ENCODE results near the gene METTL23.
"Not testable (repeated sequence)": the region's sequence is repeated elsewhere in the genome, so short reads cannot be mapped to it uniquely, and the experiment has no call there.

METTL23 gene

DNA sequence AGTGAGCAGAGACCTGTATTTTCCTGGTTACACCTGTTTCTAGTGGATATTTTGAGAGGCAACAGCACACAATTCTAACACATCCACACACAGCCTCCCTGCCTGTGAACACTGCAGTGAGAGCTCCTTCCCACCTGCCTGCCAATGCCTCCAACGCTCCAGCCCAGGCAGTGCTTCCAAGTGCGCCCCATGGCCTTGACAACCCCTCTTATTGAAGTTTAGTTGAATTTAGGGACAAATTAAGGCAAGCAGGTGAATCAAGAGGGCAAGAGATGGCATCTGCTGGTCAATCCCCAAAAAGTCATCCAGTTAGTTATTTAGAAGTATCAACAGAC, 11.2 kb upstream of the METTL23 start:
- no peak overlapping the region for H3K4me3 ChIP-seq (ENCODE audit: low read length)
- peaks cover 3% of the 10 kb centered on the region for H3K4me1 ChIP-seq (ENCODE audit: control insufficient read depth, insufficient read depth, low read length)
- no peak for DNase-seq (ENCODE audit: low read depth, low spot score)
- H3K9me3 ChIP-seq (ENCODE audit: control insufficient read depth, insufficient read depth, low read length): no peaks in the 10 kb centered on the region
- H3K27me3 ChIP-seq (ENCODE audit: control insufficient read depth, insufficient read depth, low read length): no peaks in the 10 kb centered on the region
- WGBS (ENCODE audit: insufficient coverage, insufficient read length): no CpG with 5 or more reads among the region's 2 CpGs
- H3K36me3 ChIP-seq (ENCODE audit: control insufficient read depth, insufficient read depth, low read length): peaks cover 27% of the 10 kb centered on the region; the same call in 1 of the 2 replicates
- no peak overlapping the region for H3K27ac ChIP-seq (ENCODE audit: low read length)

DNA sequence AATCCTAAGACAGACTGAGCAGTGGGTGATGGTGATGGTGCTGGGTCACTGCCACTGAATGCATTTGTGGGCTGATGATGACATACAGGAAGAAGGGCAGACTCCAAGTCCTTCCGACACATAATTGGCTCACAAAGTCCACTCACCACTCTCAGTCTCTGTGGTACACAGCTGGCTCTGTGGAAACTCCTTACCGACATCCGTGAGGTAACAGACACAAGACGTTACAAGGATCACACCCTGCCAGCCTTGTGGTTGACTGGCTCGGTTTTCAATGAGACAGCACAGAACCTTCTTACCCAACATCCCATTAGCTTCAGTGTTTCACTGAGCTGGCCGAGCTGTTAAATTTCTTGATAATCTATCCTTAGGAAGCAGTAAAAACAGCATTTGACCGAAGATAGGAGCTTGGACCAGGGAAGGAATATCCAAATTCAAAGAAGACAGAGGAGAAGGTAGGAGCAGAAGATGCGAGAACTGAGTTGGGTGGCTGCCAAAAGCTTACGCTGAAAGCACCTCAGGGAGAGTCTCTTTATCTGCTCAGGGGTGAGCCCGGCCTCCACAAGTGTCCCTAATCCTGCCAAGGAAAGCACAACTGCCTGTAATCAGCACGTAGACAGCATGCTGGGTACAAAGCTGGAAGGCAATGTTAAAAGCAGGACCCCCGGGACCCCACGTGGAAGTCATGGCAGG, 10.3 kb upstream of the METTL23 start:
- Histone ChIP-seq H3K4me1 (ENCODE audit: control insufficient read depth, insufficient read depth, low read length) (peaks cover 2% of the 10 kb centered on the region), H3K9me3 (ENCODE audit: control insufficient read depth, insufficient read depth, low read length) (no peaks in the 10 kb centered on the region), H3K27ac (ENCODE audit: low read length) (no peak overlapping the region), H3K36me3 (ENCODE audit: control insufficient read depth, insufficient read depth, low read length) (peaks cover 32% of the 10 kb centered on the region; the same call in 1 of the 2 replicates), H3K27me3 (ENCODE audit: control insufficient read depth, insufficient read depth, low read length) (no peaks in the 10 kb centered on the region), H3K4me3 (ENCODE audit: low read length) (no peak overlapping the region)
- DNase-seq (ENCODE audit: low read depth, low spot score): no peak
- no CpG with 5 or more reads among the region's 13 CpGs for WGBS (ENCODE audit: insufficient coverage, insufficient read length)

DNA sequence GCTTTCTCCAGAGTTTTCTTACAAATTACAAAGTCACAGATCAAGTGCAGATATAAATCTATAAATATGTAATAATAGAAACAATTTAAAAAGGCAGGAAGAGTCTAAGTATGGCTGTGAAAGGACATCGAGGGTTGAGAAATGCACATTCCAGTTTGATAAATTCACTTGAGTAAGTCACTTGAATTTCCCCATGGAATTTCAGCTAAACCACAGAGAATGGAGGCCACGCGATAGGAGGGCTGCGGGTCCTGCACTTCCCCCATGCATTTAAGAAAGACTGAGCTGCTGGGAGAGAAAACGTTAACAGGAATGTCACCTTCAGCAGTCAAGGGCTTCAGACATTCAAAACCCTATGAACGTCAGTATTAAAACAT, 9.8 kb upstream of the METTL23 start:
- no peak for DNase-seq (ENCODE audit: low read depth, low spot score)
- no CpG with 5 or more reads among the region's 6 CpGs for WGBS (ENCODE audit: insufficient coverage, insufficient read length)

DNA sequence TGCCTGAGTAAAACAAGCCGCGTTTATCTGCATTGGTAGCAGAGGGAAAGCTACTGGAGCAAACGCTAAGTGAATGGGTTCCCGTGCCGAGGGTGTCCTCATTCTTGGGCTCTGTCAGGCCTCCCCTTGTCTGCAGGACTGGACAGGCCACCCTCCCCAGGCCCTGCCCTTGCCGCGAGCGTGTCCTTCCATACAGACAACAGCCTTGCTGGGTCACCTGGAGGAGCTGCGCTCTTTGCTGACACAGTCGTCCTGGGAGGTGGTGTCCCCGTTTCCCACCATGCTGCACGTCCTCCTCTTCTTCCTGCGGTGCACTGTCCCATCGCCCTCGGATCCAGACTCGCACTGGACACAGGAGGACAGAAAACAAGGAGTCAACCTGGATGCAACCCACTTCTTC, 8.1 kb upstream of the METTL23 start:
- H3K4me3 ChIP-seq (ENCODE audit: low read length): no peak overlapping the region
- H3K36me3 ChIP-seq (ENCODE audit: control insufficient read depth, insufficient read depth, low read length): peaks cover 42% of the 10 kb centered on the region; the same call in 1 of the 2 replicates
- no peaks in the 10 kb centered on the region for H3K9me3 ChIP-seq (ENCODE audit: control insufficient read depth, insufficient read depth, low read length)
- H3K27me3 ChIP-seq (ENCODE audit: control insufficient read depth, insufficient read depth, low read length): no peaks in the 10 kb centered on the region
- DNase-seq (ENCODE audit: low read depth, low spot score): no peak
- H3K27ac ChIP-seq (ENCODE audit: low read length): no peak overlapping the region
- no CpG with 5 or more reads among the region's 16 CpGs for WGBS (ENCODE audit: insufficient coverage, insufficient read length)
- no peaks in the 10 kb centered on the region for H3K4me1 ChIP-seq (ENCODE audit: control insufficient read depth, insufficient read depth, low read length)

More for the DNA sequence above, 9.8 kb upstream of the METTL23 start:
- no peaks in the 10 kb centered on the region for H3K9me3 ChIP-seq (ENCODE audit: control insufficient read depth, insufficient read depth, low read length)
- no peaks in the 10 kb centered on the region for H3K4me1 ChIP-seq (ENCODE audit: control insufficient read depth, insufficient read depth, low read length)
- no peak overlapping the region for H3K4me3 ChIP-seq (ENCODE audit: low read length)
- no peaks in the 10 kb centered on the region for H3K27me3 ChIP-seq (ENCODE audit: control insufficient read depth, insufficient read depth, low read length)
- H3K36me3 ChIP-seq (ENCODE audit: control insufficient read depth, insufficient read depth, low read length): peaks cover 37% of the 10 kb centered on the region; the same call in 1 of the 2 replicates
- no peak overlapping the region for H3K27ac ChIP-seq (ENCODE audit: low read length)

DNA sequence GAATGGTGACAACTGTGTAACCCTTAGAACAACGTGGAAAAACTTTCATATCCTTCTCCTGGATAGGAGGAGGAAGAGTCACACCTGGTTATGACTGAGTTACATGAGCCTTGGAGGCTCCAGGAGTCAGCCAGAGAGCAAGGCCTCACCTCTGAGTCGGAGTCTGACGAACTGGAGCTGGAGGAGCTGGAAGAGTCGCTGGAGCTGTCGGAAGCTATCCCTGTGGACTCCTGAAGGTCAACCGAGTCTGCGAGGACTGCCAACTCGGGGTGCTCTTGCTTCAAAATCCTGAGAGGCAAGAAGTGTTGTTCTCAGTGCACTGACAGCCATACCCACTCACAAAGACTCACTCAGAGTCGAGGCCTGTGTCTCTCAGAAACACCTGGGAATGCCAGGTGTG, 6.4 kb upstream of the METTL23 start:
- no peaks in the 10 kb centered on the region for H3K4me1 ChIP-seq (ENCODE audit: control insufficient read depth, insufficient read depth, low read length)
- DNase-seq (ENCODE audit: low read depth, low spot score): no peak
- peaks cover 44% of the 10 kb centered on the region; the same call in 1 of the 2 replicates for H3K36me3 ChIP-seq (ENCODE audit: control insufficient read depth, insufficient read depth, low read length)
- no peak overlapping the region for H3K27ac ChIP-seq (ENCODE audit: low read length)
- H3K9me3 ChIP-seq (ENCODE audit: control insufficient read depth, insufficient read depth, low read length): no peaks in the 10 kb centered on the region
- no peak overlapping the region for H3K4me3 ChIP-seq (ENCODE audit: low read length)
- WGBS (ENCODE audit: insufficient coverage, insufficient read length): no CpG with 5 or more reads among the region's 9 CpGs
- no peaks in the 10 kb centered on the region for H3K27me3 ChIP-seq (ENCODE audit: control insufficient read depth, insufficient read depth, low read length)

DNA sequence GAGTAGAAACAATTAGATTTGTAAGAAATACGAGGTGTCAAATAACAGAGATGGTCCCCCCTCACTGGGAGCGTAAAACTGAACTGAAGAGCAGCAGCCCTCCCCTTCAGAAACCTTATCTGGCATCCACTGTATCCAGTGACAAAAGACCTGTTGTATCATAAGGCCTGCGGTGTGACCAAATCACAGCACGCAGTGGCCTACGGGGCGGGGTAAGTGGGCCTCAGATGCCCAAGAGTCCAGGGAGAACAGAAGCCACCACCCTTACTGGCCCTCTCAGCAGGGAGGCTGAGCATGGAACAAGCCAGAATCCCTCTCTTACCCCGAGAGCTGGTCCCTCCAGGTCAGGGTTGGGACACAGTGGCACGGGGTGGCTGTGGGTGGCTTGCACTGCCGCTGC, 5.7 kb upstream of the METTL23 start:
- WGBS (ENCODE audit: insufficient coverage, insufficient read length): no CpG with 5 or more reads among the region's 9 CpGs
- Histone ChIP-seq H3K9me3 (ENCODE audit: control insufficient read depth, insufficient read depth, low read length) (no peaks in the 10 kb centered on the region), H3K4me3 (ENCODE audit: low read length) (no peak overlapping the region), H3K4me1 (ENCODE audit: control insufficient read depth, insufficient read depth, low read length) (no peaks in the 10 kb centered on the region), H3K36me3 (ENCODE audit: control insufficient read depth, insufficient read depth, low read length) (peaks cover 40% of the 10 kb centered on the region; the same call in 1 of the 2 replicates), H3K27ac (ENCODE audit: low read length) (no peak overlapping the region), H3K27me3 (ENCODE audit: control insufficient read depth, insufficient read depth, low read length) (no peaks in the 10 kb centered on the region)
- DNase-seq (ENCODE audit: low read depth, low spot score): no peak

DNA sequence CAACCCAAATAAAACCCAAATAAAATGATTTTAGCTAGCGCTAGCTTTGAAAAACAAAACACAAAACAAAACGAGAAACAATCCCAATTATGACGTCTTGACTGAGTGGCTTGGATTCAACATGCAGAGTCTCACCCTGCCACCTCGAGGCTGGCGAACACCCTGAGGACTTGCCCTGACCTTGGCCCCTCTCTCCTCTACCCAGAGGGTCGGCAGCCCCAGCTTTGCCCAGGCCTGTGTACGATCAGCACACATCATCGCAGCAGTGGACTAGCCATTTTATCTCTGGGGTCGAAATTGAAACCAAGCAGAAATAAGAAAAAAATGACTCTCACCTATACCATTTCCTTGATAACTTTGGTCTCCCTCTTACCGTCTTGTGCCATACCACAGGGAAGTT, 5.2 kb upstream of the METTL23 start:
- H3K4me3 ChIP-seq (ENCODE audit: low read length): no peak overlapping the region
- H3K27me3 ChIP-seq (ENCODE audit: control insufficient read depth, insufficient read depth, low read length): no peaks in the 10 kb centered on the region
- H3K36me3 ChIP-seq (ENCODE audit: control insufficient read depth, insufficient read depth, low read length): peaks cover 37% of the 10 kb centered on the region; the same call in 1 of the 2 replicates
- no peaks in the 10 kb centered on the region for H3K4me1 ChIP-seq (ENCODE audit: control insufficient read depth, insufficient read depth, low read length)
- H3K27ac ChIP-seq (ENCODE audit: low read length): no peak overlapping the region
- DNase-seq (ENCODE audit: low read depth, low spot score): no peak
- H3K9me3 ChIP-seq (ENCODE audit: control insufficient read depth, insufficient read depth, low read length): no peaks in the 10 kb centered on the region
- no CpG with 5 or more reads among the region's 10 CpGs for WGBS (ENCODE audit: insufficient coverage, insufficient read length)

DNA sequence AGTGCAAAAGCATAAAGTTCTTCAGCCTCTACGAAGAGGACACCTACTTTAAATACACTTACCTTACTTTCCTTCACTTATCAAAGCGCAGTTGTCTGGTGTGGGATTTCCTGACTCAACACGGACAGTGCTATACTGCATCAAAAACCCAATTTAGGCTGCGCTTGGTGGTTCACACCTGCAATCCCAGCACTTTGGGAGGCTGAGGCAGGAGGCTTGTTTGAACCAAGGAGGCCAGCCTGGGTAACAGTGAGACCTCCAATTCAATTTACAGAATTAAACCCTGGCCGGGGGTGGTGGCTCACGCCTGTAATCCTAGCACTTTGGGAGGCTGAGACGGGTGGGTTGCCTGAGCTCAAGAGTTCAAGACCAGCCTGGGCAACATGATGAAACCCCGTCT, 4.4 kb upstream of the METTL23 start:
- Histone ChIP-seq H3K36me3 (ENCODE audit: control insufficient read depth, insufficient read depth, low read length) (peaks cover 37% of the 10 kb centered on the region; the same call in 1 of the 2 replicates), H3K27me3 (ENCODE audit: control insufficient read depth, insufficient read depth, low read length) (no peaks in the 10 kb centered on the region), H3K4me1 (ENCODE audit: control insufficient read depth, insufficient read depth, low read length) (no peaks in the 10 kb centered on the region), H3K27ac (ENCODE audit: low read length) (no peak overlapping the region), H3K4me3 (ENCODE audit: low read length) (no peak overlapping the region), H3K9me3 (ENCODE audit: control insufficient read depth, insufficient read depth, low read length) (no peaks in the 10 kb centered on the region)
- DNase-seq (ENCODE audit: low read depth, low spot score): no peak
- no CpG with 5 or more reads among the region's 8 CpGs for WGBS (ENCODE audit: insufficient coverage, insufficient read length)

DNA sequence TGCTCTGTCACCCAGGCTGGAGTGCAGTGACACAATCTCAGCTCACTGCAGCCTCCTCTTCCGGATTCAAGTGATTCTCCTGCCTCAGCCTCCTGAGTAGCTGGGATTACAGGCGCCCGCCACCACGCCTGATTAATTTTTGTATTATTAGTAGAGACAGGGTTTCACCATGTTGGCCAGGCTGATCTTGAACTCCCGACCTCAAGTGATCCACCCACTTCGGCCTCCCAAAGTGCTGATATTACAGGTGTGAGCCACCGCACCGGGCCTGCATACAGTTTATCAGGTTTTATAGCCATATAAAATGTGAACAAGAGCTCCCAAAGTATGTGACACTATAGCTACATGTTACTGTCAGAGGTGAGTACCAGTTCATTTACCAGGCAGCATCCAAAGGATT, 3.7 kb upstream of the METTL23 start:
- H3K4me3 ChIP-seq (ENCODE audit: low read length); H3K27ac ChIP-seq (ENCODE audit: low read length); H3K27me3 ChIP-seq (ENCODE audit: control insufficient read depth, insufficient read depth, low read length); H3K4me1 ChIP-seq (ENCODE audit: control insufficient read depth, insufficient read depth, low read length); H3K9me3 ChIP-seq (ENCODE audit: control insufficient read depth, insufficient read depth, low read length); DNase-seq (ENCODE audit: low read depth, low spot score): not testable (repeated sequence)
- no CpG with 5 or more reads among the region's 8 CpGs for WGBS (ENCODE audit: insufficient coverage, insufficient read length)
- peaks cover 36% of the 10 kb centered on the region; the same call in 1 of the 2 replicates for H3K36me3 ChIP-seq (ENCODE audit: control insufficient read depth, insufficient read depth, low read length)

DNA sequence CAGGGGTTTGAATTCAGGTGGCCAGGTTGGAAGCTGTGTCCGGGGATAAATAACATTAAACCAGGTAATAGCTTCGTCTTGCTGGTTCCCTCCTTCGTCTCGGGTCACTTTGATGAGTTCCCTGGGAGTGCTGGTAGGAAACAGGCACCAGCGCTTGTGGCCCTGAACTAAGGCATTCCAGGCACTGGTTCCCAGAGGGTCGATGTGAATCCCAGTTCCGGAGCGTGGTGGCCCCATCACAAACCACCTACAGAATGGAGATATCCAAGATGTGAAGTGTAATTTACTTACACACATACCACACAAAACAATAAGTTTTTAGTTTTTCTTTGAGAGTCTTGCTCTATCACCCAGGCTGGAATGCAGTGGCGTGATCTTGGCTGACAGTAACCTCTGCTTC, 2.8 kb upstream of the METTL23 start:
- no CpG with 5 or more reads among the region's 9 CpGs for WGBS (ENCODE audit: insufficient coverage, insufficient read length)
- no peak for DNase-seq (ENCODE audit: low read depth, low spot score)
- Histone ChIP-seq H3K9me3 (ENCODE audit: control insufficient read depth, insufficient read depth, low read length) (no peaks in the 10 kb centered on the region), H3K4me3 (ENCODE audit: low read length) (no peak overlapping the region), H3K36me3 (ENCODE audit: control insufficient read depth, insufficient read depth, low read length) (peaks cover 29% of the 10 kb centered on the region; the same call in 1 of the 2 replicates), H3K27ac (ENCODE audit: low read length) (no peak overlapping the region), H3K4me1 (ENCODE audit: control insufficient read depth, insufficient read depth, low read length) (peaks cover 2% of the 10 kb centered on the region; the same call in 1 of the 2 replicates), H3K27me3 (ENCODE audit: control insufficient read depth, insufficient read depth, low read length) (no peaks in the 10 kb centered on the region)
